ENCODE measurements around the gene PPFIBP1.

Gene PPFIBP1

GRCh38 chr12:27604431-27604830 is 80.4 kb downstream of the PPFIBP1 start:
- TF ChIP-seq CTCF (IDR thresholded peaks at IDR 0.05): no peak

- TF ChIP-seq CTCF (IDR thresholded peaks at IDR 0.05): no peak
Observed at GRCh38 chr12:27606986-27607385, 83.0 kb downstream of the PPFIBP1 start.

GRCh38 chr12:27607591-27607990 is 83.6 kb downstream of the PPFIBP1 start:
- TF ChIP-seq CTCF (IDR thresholded peaks at IDR 0.05): no peak

GRCh38 chr12:27608890-27609289 is 84.9 kb downstream of the PPFIBP1 start:
- TF ChIP-seq CTCF (IDR thresholded peaks at IDR 0.05): no peak

GRCh38 chr12:27610374-27610773 is 86.4 kb downstream of the PPFIBP1 start:
- no peak for TF ChIP-seq CTCF (IDR thresholded peaks at IDR 0.05)

GRCh38 chr12:27614386-27614785 is 90.4 kb downstream of the PPFIBP1 start:
- TF ChIP-seq CTCF (IDR thresholded peaks at IDR 0.05): no peak

- no peak for TF ChIP-seq CTCF (IDR thresholded peaks at IDR 0.05)
Observed at GRCh38 chr12:27614866-27615265, 90.9 kb downstream of the PPFIBP1 start.

GRCh38 chr12:27615331-27615891 is 91.4 kb downstream of the PPFIBP1 start:
- TF ChIP-seq CTCF (IDR thresholded peaks at IDR 0.05): no peak

Measured in LNCAP (cell line).